ENCODE measurements around the gene C21orf91.
A peak's percentile ranks its signal among the peaks of the same experiment; 100 is the strongest.

The C21orf91 gene

DNA sequence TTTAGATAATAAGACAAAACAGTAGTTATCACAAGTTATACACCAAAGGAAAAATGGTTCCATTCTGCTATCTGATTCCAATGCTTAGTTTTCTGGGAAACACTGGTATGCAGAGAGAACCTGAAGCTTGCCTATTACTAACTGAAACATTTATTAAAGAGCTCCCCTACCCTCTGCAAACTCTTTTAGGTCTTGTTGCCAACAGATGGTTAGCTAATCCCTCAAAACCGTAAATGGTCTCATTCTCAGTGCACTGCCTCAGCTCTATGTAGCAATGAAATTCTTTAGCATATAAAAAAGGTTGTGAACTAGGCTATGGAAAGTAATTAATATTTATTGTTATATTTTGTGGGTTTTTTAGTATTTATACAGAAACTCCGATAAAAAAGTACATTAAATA, 20.4 kb downstream of the C21orf91 start:
- Histone ChIP-seq H3K4me3 (ENCODE audit: low read depth, low read length) (no peak overlapping the region), H2AFZ (ENCODE audit: low read length, unreplicated experiment) (no peak overlapping the region), H3K79me2 (ENCODE audit: control insufficient read depth, insufficient read depth, low read length, unreplicated experiment) (no peaks in the 10 kb centered on the region), H3K27me3 (ENCODE audit: insufficient read depth, low read length) (no peaks in the 10 kb centered on the region), H3K4me1 (ENCODE audit: control insufficient read depth, insufficient read depth, low read length, unreplicated experiment) (peaks cover 10% of the 10 kb centered on the region), H3K36me3 (ENCODE audit: insufficient read depth, low read length) (no peaks in the 10 kb centered on the region), H3K27ac (ENCODE audit: low read depth, low read length) (no peak overlapping the region)

- H3K36me3 ChIP-seq (ENCODE audit: insufficient read depth, low read length): peaks cover 4% of the 10 kb centered on the region
- no peak overlapping the region for H3K27ac ChIP-seq (ENCODE audit: low read depth, low read length)
- peaks cover 15% of the 10 kb centered on the region for H3K4me1 ChIP-seq (ENCODE audit: control insufficient read depth, insufficient read depth, low read length, unreplicated experiment)
- no peak overlapping the region for H3K4me3 ChIP-seq (ENCODE audit: low read depth, low read length)
- no peaks in the 10 kb centered on the region for H3K27me3 ChIP-seq (ENCODE audit: insufficient read depth, low read length)
- no peaks in the 10 kb centered on the region for H3K79me2 ChIP-seq (ENCODE audit: control insufficient read depth, insufficient read depth, low read length, unreplicated experiment)
- H2AFZ ChIP-seq (ENCODE audit: low read length, unreplicated experiment): no peak overlapping the region
These were observed 21.2 kb downstream of the C21orf91 start for GRCh38 chr21:17797967-17798366.

GRCh38 chr21:17796503-17796902, 22.7 kb downstream of the C21orf91 start:
- Histone ChIP-seq H3K27me3 (ENCODE audit: insufficient read depth, low read length) (no peaks in the 10 kb centered on the region), H2AFZ (ENCODE audit: low read length, unreplicated experiment) (no peak overlapping the region), H3K27ac (ENCODE audit: low read depth, low read length) (no peak overlapping the region), H3K4me1 (ENCODE audit: control insufficient read depth, insufficient read depth, low read length, unreplicated experiment) (peaks cover 15% of the 10 kb centered on the region), H3K79me2 (ENCODE audit: control insufficient read depth, insufficient read depth, low read length, unreplicated experiment) (no peaks in the 10 kb centered on the region), H3K36me3 (ENCODE audit: insufficient read depth, low read length) (peaks cover 9% of the 10 kb centered on the region), H3K4me3 (ENCODE audit: low read depth, low read length) (no peak overlapping the region)

- no peak overlapping the region for H2AFZ ChIP-seq (ENCODE audit: low read length, unreplicated experiment)
- no peaks in the 10 kb centered on the region for H3K27me3 ChIP-seq (ENCODE audit: insufficient read depth, low read length)
- peaks cover 9% of the 10 kb centered on the region for H3K36me3 ChIP-seq (ENCODE audit: insufficient read depth, low read length)
- no peaks in the 10 kb centered on the region for H3K79me2 ChIP-seq (ENCODE audit: control insufficient read depth, insufficient read depth, low read length, unreplicated experiment)
- no peak overlapping the region for H3K4me3 ChIP-seq (ENCODE audit: low read depth, low read length)
- H3K4me1 ChIP-seq (ENCODE audit: control insufficient read depth, insufficient read depth, low read length, unreplicated experiment): peaks cover 15% of the 10 kb centered on the region
- H3K27ac ChIP-seq (ENCODE audit: low read depth, low read length): no peak overlapping the region
These were observed 23.1 kb downstream of the C21orf91 start for GRCh38 chr21:17796037-17796403.

- H2AFZ ChIP-seq (ENCODE audit: low read length, unreplicated experiment): no peak overlapping the region
- no peaks in the 10 kb centered on the region for H3K79me2 ChIP-seq (ENCODE audit: control insufficient read depth, insufficient read depth, low read length, unreplicated experiment)
These were observed 23.8 kb downstream of the C21orf91 start for GRCh38 chr21:17795146-17796036.

GRCh38 chr21:17794518-17795145, 24.5 kb downstream of the C21orf91 start:
- H3K27ac ChIP-seq (ENCODE audit: low read depth, low read length): 0 out of 2 replicates have a peak overlapping the region, but pooled peaks have one; percentile 58
- H3K4me1 ChIP-seq (ENCODE audit: control insufficient read depth, insufficient read depth, low read length, unreplicated experiment): peaks cover 15% of the 10 kb centered on the region
- peaks cover 9% of the 10 kb centered on the region for H3K36me3 ChIP-seq (ENCODE audit: insufficient read depth, low read length)
- peak overlapping the region; percentile 83 for H2AFZ ChIP-seq (ENCODE audit: low read length, unreplicated experiment)
- no peak overlapping the region for H3K4me3 ChIP-seq (ENCODE audit: low read depth, low read length)
- H3K79me2 ChIP-seq (ENCODE audit: control insufficient read depth, insufficient read depth, low read length, unreplicated experiment): no peaks in the 10 kb centered on the region
- H3K27me3 ChIP-seq (ENCODE audit: insufficient read depth, low read length): no peaks in the 10 kb centered on the region

More at GRCh38 chr21:17795146-17796036, 23.8 kb downstream of the C21orf91 start:
- Histone ChIP-seq H3K36me3 (ENCODE audit: insufficient read depth, low read length) (peaks cover 9% of the 10 kb centered on the region), H3K4me3 (ENCODE audit: low read depth, low read length) (no peak overlapping the region), H3K4me1 (ENCODE audit: control insufficient read depth, insufficient read depth, low read length, unreplicated experiment) (peaks cover 15% of the 10 kb centered on the region), H3K27me3 (ENCODE audit: insufficient read depth, low read length) (no peaks in the 10 kb centered on the region), H3K27ac (ENCODE audit: low read depth, low read length) (no peak overlapping the region)

GRCh38 chr21:17793246-17794123, 25.7 kb downstream of the C21orf91 start:
- H2AFZ ChIP-seq (ENCODE audit: low read length, unreplicated experiment): peak overlapping the region; percentile 83
- peaks cover 15% of the 10 kb centered on the region for H3K4me1 ChIP-seq (ENCODE audit: control insufficient read depth, insufficient read depth, low read length, unreplicated experiment)
- H3K27ac ChIP-seq (ENCODE audit: low read depth, low read length): peak overlapping the region; percentile 58
- peak overlapping the region; percentile 70 for H3K4me3 ChIP-seq (ENCODE audit: low read depth, low read length)
- no peaks in the 10 kb centered on the region for H3K79me2 ChIP-seq (ENCODE audit: control insufficient read depth, insufficient read depth, low read length, unreplicated experiment)
- peaks cover 9% of the 10 kb centered on the region for H3K36me3 ChIP-seq (ENCODE audit: insufficient read depth, low read length)
- H3K27me3 ChIP-seq (ENCODE audit: insufficient read depth, low read length): no peaks in the 10 kb centered on the region

- H3K27ac ChIP-seq (ENCODE audit: low read depth, low read length): no peak overlapping the region
- H3K4me3 ChIP-seq (ENCODE audit: low read depth, low read length): no peak overlapping the region
- H3K27me3 ChIP-seq (ENCODE audit: insufficient read depth, low read length): no peaks in the 10 kb centered on the region
- no peaks in the 10 kb centered on the region for H3K79me2 ChIP-seq (ENCODE audit: control insufficient read depth, insufficient read depth, low read length, unreplicated experiment)
- no peak overlapping the region for H2AFZ ChIP-seq (ENCODE audit: low read length, unreplicated experiment)
- peaks cover 5% of the 10 kb centered on the region for H3K4me1 ChIP-seq (ENCODE audit: control insufficient read depth, insufficient read depth, low read length, unreplicated experiment)
- peaks cover 24% of the 10 kb centered on the region for H3K36me3 ChIP-seq (ENCODE audit: insufficient read depth, low read length)
These were observed 29.5 kb downstream of the C21orf91 start for GRCh38 chr21:17789656-17790055.

DNA sequence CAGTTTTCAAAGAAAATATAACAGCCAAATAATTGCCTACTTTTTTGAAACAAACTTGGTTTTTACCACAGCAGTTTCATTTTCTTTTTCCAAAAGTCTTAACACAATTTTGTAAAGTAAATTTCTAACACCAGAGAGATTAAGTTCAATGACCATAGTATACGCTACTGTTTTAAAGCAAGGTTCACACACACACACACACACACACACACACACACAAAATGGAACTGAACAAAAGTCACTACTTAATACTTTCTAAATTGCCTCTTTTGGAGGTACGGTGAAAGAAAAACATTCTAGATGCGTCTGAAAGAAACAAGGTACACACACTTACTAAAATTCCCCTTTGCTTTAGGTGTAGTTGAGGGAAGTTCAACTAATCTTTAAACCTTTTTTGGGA, 30.1 kb downstream of the C21orf91 start:
- H3K27me3 ChIP-seq (ENCODE audit: insufficient read depth, low read length): no peaks in the 10 kb centered on the region
- no peaks in the 10 kb centered on the region for H3K79me2 ChIP-seq (ENCODE audit: control insufficient read depth, insufficient read depth, low read length, unreplicated experiment)
- H3K4me1 ChIP-seq (ENCODE audit: control insufficient read depth, insufficient read depth, low read length, unreplicated experiment): peaks cover 5% of the 10 kb centered on the region
- H3K36me3 ChIP-seq (ENCODE audit: insufficient read depth, low read length): peaks cover 24% of the 10 kb centered on the region
- no peak overlapping the region for H2AFZ ChIP-seq (ENCODE audit: low read length, unreplicated experiment)
- no peak overlapping the region for H3K4me3 ChIP-seq (ENCODE audit: low read depth, low read length)
- H3K27ac ChIP-seq (ENCODE audit: low read depth, low read length): no peak overlapping the region

DNA sequence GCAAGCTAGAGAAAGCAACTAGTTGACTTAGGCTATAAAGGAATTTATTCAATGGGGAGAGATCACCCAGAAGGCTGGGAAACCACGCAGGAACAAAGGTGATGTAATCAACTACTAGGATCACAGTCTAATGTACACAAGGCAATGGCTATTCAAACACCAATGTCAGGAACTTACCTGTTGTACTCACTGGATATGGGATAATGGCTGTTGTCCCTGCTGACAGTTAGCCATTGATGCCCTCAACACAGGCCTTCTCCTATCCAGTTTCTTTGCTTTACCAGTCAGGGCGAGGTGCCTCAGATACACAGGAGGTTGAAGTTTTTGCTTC, 32.3 kb downstream of the C21orf91 start:
- Histone ChIP-seq H3K4me3 (ENCODE audit: low read depth, low read length) (no peak overlapping the region), H3K79me2 (ENCODE audit: control insufficient read depth, insufficient read depth, low read length, unreplicated experiment) (no peaks in the 10 kb centered on the region), H2AFZ (ENCODE audit: low read length, unreplicated experiment) (no peak overlapping the region), H3K36me3 (ENCODE audit: insufficient read depth, low read length) (peaks cover 15% of the 10 kb centered on the region; the same call in 1 of the 2 replicates), H3K4me1 (ENCODE audit: control insufficient read depth, insufficient read depth, low read length, unreplicated experiment) (no peaks in the 10 kb centered on the region), H3K27me3 (ENCODE audit: insufficient read depth, low read length) (no peaks in the 10 kb centered on the region), H3K27ac (ENCODE audit: low read depth, low read length) (no peak overlapping the region)
